ENCODE results near the gene GHRHR. TPM values are rescaled to one million over a fixed set of nuclear protein-coding genes. Genes with fewer than 3 reads are reported as not detected.
A peak's percentile ranks its signal among the peaks of the same experiment; 100 is the strongest.

GHRHR gene
- total and polyA plus RNA-seq, 9 of the 15 experiments (the other 6 are each of a cell fraction or from before 2014, with no cell fraction given): not detected

DNA sequence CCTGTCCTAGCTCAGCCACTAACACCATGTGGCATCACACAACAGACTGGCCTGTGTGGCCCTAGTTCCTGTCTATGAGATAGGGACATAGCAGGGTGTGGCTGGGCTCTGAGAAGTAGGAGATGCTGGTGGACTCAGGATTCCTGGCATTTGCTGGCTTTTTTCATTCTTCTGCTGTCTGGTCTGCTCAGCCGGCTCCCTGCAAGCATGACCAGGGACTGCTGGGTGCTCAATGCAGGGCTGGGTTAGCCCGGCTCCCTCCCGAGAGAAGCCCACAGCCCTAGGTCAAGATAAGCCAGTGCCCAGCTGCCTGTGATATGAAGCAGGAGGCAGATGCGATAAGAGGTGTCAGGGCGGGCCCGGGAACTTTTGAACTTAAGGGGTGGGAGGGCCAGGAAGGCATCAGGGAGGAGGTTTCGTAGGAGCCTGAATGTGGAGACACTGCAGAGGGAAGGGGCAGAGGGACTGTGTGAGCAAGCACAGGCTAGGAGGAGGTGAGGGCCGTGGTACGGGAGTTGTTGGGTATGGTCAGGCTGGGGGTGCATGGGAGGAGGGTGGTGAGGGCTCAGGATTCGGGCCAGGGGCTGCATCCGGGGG is 48.6 kb upstream of the GHRHR start (continued):
- TF ChIP-seq DPF2 (IDR thresholded peaks at IDR 0.05): peak; percentile 99
- TF ChIP-seq, protein P1, sequence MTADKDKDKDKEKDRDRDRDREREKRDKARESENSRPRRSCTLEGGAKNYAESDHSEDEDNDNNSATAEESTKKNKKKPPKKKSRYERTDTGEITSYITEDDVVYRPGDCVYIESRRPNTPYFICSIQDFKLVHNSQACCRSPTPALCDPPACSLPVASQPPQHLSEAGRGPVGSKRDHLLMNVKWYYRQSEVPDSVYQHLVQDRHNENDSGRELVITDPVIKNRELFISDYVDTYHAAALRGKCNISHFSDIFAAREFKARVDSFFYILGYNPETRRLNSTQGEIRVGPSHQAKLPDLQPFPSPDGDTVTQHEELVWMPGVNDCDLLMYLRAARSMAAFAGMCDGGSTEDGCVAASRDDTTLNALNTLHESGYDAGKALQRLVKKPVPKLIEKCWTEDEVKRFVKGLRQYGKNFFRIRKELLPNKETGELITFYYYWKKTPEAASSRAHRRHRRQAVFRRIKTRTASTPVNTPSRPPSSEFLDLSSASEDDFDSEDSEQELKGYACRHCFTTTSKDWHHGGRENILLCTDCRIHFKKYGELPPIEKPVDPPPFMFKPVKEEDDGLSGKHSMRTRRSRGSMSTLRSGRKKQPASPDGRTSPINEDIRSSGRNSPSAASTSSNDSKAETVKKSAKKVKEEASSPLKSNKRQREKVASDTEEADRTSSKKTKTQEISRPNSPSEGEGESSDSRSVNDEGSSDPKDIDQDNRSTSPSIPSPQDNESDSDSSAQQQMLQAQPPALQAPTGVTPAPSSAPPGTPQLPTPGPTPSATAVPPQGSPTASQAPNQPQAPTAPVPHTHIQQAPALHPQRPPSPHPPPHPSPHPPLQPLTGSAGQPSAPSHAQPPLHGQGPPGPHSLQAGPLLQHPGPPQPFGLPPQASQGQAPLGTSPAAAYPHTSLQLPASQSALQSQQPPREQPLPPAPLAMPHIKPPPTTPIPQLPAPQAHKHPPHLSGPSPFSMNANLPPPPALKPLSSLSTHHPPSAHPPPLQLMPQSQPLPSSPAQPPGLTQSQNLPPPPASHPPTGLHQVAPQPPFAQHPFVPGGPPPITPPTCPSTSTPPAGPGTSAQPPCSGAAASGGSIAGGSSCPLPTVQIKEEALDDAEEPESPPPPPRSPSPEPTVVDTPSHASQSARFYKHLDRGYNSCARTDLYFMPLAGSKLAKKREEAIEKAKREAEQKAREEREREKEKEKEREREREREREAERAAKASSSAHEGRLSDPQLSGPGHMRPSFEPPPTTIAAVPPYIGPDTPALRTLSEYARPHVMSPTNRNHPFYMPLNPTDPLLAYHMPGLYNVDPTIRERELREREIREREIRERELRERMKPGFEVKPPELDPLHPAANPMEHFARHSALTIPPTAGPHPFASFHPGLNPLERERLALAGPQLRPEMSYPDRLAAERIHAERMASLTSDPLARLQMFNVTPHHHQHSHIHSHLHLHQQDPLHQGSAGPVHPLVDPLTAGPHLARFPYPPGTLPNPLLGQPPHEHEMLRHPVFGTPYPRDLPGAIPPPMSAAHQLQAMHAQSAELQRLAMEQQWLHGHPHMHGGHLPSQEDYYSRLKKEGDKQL (CRISPR knock-in tag; IDR thresholded peaks at IDR 0.05; ENCODE audit: borderline replicate concordance): no peak
- 0 out of 2 replicates have a peak, but pooled peaks have one; percentile 46 for TF ChIP-seq GABPB1 (CRISPR knock-in tag; IDR thresholded peaks at IDR 0.05)
- TF ChIP-seq ZEB2 (IDR thresholded peaks at IDR 0.05): peak; percentile 79
- TF ChIP-seq FOXJ3 (CRISPR knock-in tag; IDR thresholded peaks at IDR 0.05): no peak
- TF ChIP-seq ESRRB (CRISPR knock-in tag; IDR thresholded peaks at IDR 0.05; ENCODE audit: borderline replicate concordance): no peak
- TF ChIP-seq RHOXF2B (CRISPR knock-in tag; conservative IDR thresholded peaks at IDR 0.05): no peak
- TF ChIP-seq PTRF (tag; IDR thresholded peaks at IDR 0.05): no peak
- no peak for TF ChIP-seq NCOA6 (IDR thresholded peaks at IDR 0.05)
- no peak for TF ChIP-seq ZNF696 (CRISPR knock-in tag; conservative IDR thresholded peaks at IDR 0.05)
- no peak for TF ChIP-seq ZBTB17 (CRISPR knock-in tag; IDR thresholded peaks at IDR 0.05)
- TF ChIP-seq EWSR1 (IDR thresholded peaks at IDR 0.05; ENCODE audit: borderline replicate concordance, low read depth, partially characterized antibody): no peak
- TF ChIP-seq RBM14 (IDR thresholded peaks at IDR 0.05; ENCODE audit: borderline replicate concordance, insufficient read depth, low read depth, low read length): no peak
- peak; percentile 93 for TF ChIP-seq KLF1 (tag; IDR thresholded peaks at IDR 0.05)
- TF ChIP-seq MYNN (IDR thresholded peaks at IDR 0.05): peak; percentile 96
- no peak for TF ChIP-seq MYNN (CRISPR knock-in tag; IDR thresholded peaks at IDR 0.05)
- TF ChIP-seq ETV6 (IDR thresholded peaks at IDR 0.05; ENCODE audit: borderline replicate concordance in 1 of 2, low read depth in 2 of 2, low read length in 1 of 2): peak in 1 of 2 experiments; percentile 80; a peak in 1 of 4 replicates
- TF ChIP-seq ETV6 (CRISPR knock-in tag; IDR thresholded peaks at IDR 0.05; ENCODE audit: borderline replicate concordance): no peak
- TF ChIP-seq NFRKB (IDR thresholded peaks at IDR 0.05; ENCODE audit: low read depth): no peak
- no peak for TF ChIP-seq ZNF197 (CRISPR knock-in tag; IDR thresholded peaks at IDR 0.05; ENCODE audit: low read depth)
- no peak for TF ChIP-seq SIN3A (IDR thresholded peaks at IDR 0.05; ENCODE audit: borderline replicate concordance in 2 of 2, control insufficient read depth in 1 of 2, low read depth in 2 of 2, low read length in 2 of 2)
- TF ChIP-seq NFYB (IDR thresholded peaks at IDR 0.05; ENCODE audit: extremely low read depth, insufficient read length): no peak
- no peak for TF ChIP-seq PHTF2 (CRISPR knock-in tag; IDR thresholded peaks at IDR 0.05)
- TF ChIP-seq ZSCAN32 (CRISPR knock-in tag; IDR thresholded peaks at IDR 0.05): no peak
- no peak for TF ChIP-seq HNRNPH1 (optimal IDR thresholded peaks at IDR 0.05; ENCODE audit: low read depth, low read length)
- no peak for TF ChIP-seq FOXJ2 (tag; IDR thresholded peaks at IDR 0.05)
- TF ChIP-seq BDP1 (IDR thresholded peaks at IDR 0.05; ENCODE audit: insufficient read depth, insufficient read length): no peak

Data from K562 (cell line).